ENCODE measurements around the gene IGFLR1. TPM values are rescaled to one million over a fixed set of nuclear protein-coding genes. Genes with fewer than 3 reads are reported as not detected.

IGFLR1 gene
- total RNA-seq, 1 donor from 2014 or later, result not detected

- DNase-seq (ENCODE audit: low spot score in 2 of 2), result no peak
- no peaks in the 10 kb centered on the region for H3K9me3 ChIP-seq
- peaks cover 5 to 29% of the 10 kb centered on the region in 2 donors for H3K4me1 ChIP-seq
- intact Hi-C loops (cut with DNase I), result loop anchor here (10.0 kb wide), 3 partner anchors 369 to 601 kb away; partner anchors contain the start of genes FXYD7, OVOL3, POLR2I and TBCB
- H3K27me3 ChIP-seq, result no peaks in the 10 kb centered on the region
- no peaks in the 10 kb centered on the region for H3K36me3 ChIP-seq
- no peak for TF ChIP-seq CTCF (IDR thresholded peaks at IDR 0.05)
- peak overlapping the region; percentile 99 to 100 for H3K27ac ChIP-seq
- H3K4me3 ChIP-seq, result peak overlapping the region; percentile 74 to 92
Observed at GRCh38 chr19:35746087-35746462, 3.8 kb upstream of the IGFLR1 start.

GRCh38 chr19:35745328-35746086, 3.3 kb upstream of the IGFLR1 start, which contains the start of the genes PSENEN and U2AF1L4:
Gene PSENEN, plus strand, starts transcription at chr19:35745651. Its CDS starts 280 bp downstream, at chr19:35745931.
Gene U2AF1L4, minus strand, starts transcription at chr19:35745418. Its CDS starts 27 bp downstream, at chr19:35745391.
- Histone ChIP-seq H3K4me3 (peak within 1 kb of the TSS; percentile 74 to 92), H3K9me3 (no peaks in the 10 kb centered on the region), H3K27ac (peak within 1 kb of the TSS; percentile 99 to 100), H3K4me1 (peaks cover 5 to 33% of the 10 kb centered on the region in 2 donors), H3K36me3 (no peaks in the 10 kb centered on the region), H3K27me3 (no peaks in the 10 kb centered on the region)
- TF ChIP-seq CTCF (IDR thresholded peaks at IDR 0.05), result no peak
- intact Hi-C loops (cut with DNase I), result loop anchor here (2.0 to 10.0 kb wide), 5 partner anchors 29 to 601 kb away; partner anchors contain the start of genes ARHGAP33, FXYD7, OVOL3 and POLR2I
- DNase-seq (ENCODE audit: low spot score in 2 of 2), result peak; percentile 96 to 100

GRCh38 chr19:35744430-35745327, 2.4 kb upstream of the IGFLR1 start:
- Histone ChIP-seq H3K27me3 (no peaks in the 10 kb centered on the region), H3K36me3 (no peaks in the 10 kb centered on the region), H3K4me3 (peak overlapping the region; percentile 74 to 92), H3K4me1 (peaks cover 10 to 33% of the 10 kb centered on the region in 2 donors), H3K27ac (peak overlapping the region; percentile 99 to 100), H3K9me3 (no peaks in the 10 kb centered on the region)
- intact Hi-C loops (cut with DNase I), result loop anchor here (1.0 to 10.0 kb wide), 8 partner anchors 28 to 600 kb away; partner anchors contain the start of genes ARHGAP33, ETV2, FXYD7 and OVOL3
- DNase-seq (ENCODE audit: low spot score in 2 of 2), result peak; percentile 81 to 98
- TF ChIP-seq CTCF (IDR thresholded peaks at IDR 0.05), result peak; percentile 8 to 54 (median 42)

- intact Hi-C loops (cut with DNase I), result loop anchor here (1.0 to 10.0 kb wide), 8 partner anchors 27 to 599 kb away; partner anchors contain the start of genes ARHGAP33, ETV2, FXYD7 and OVOL3
- Histone ChIP-seq H3K27ac (peak overlapping the region; percentile 99 to 100), H3K36me3 (no peaks in the 10 kb centered on the region), H3K27me3 (no peaks in the 10 kb centered on the region), H3K4me1 (peaks cover 10 to 29% of the 10 kb centered on the region in 2 donors), H3K4me3 (peak overlapping the region in 1 of 2 donors; percentile 74), H3K9me3 (no peaks in the 10 kb centered on the region)
- TF ChIP-seq CTCF (IDR thresholded peaks at IDR 0.05), result no peak
- no peak for DNase-seq (ENCODE audit: low spot score in 2 of 2)
Observed at GRCh38 chr19:35743640-35744429, 1.6 kb upstream of the IGFLR1 start.

GRCh38 chr19:35741203-35741515, 1.1 kb downstream of the IGFLR1 start:
- DNase-seq (ENCODE audit: low spot score in 2 of 2), result no peak
- Histone ChIP-seq H3K27ac (peak overlapping the region; percentile 81 to 85), H3K36me3 (peaks cover 12 to 26% of the 10 kb centered on the region in 2 donors), H3K4me3 (peak overlapping the region; percentile 56 to 70), H3K4me1 (peaks cover 10 to 19% of the 10 kb centered on the region in 2 donors), H3K9me3 (no peaks in the 10 kb centered on the region), H3K27me3 (no peaks in the 10 kb centered on the region)
- intact Hi-C loops (cut with DNase I), result loop anchor here (2.0 to 10.0 kb wide), 7 partner anchors 16 to 596 kb away; partner anchors contain the start of genes ETV2, FXYD7, HSPB6 and OVOL3
- TF ChIP-seq CTCF (IDR thresholded peaks at IDR 0.05), result no peak
